Esophagus mucosa (tissue), 1 donor: ENCODE results near the gene ACSF2. TPM values are rescaled to one million over a fixed set of nuclear protein-coding genes. Genes with fewer than 3 reads are reported as not detected.
"Not testable (repeated sequence)": the region's sequence is repeated elsewhere in the genome, so short reads cannot be mapped to it uniquely, and the experiment has no call there.

Experiments
- ATAC-seq: fragments of 200-7000 bp; cut with Tn5 transposase; one replicate; pipeline ENCODE4 v1.9.1; 2020
- total RNA-seq: library from RNA; stranded (reverse); gene quantifications from one replicate; pipeline ENCODE4 v1.2.4, GENCODE V29; 2023
- donor health status: DM: yes; HTN: yes; CAD: no.

ACSF2 gene
- total RNA-seq, 1 donor from 2014 or later, result 15.1 TPM

DNA sequence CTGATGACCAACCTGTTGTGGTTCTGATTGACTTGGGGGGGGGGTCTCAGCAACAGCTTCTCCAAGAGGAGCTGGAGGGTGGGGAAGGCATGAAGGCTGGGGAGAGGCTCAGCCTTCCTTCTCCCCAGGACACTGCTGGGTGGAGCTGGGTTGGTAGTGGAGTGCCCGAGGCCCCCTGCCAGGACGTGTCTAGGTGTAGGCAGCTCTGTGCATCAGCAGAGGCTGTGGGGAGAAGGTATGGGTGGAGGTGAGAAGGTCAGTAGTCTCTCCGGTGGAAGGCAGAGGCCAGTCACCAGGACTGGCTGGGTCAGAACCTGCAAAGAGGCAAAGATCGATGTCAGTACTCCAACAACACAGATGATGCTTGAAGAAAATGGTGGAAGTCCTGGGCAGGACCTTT, 38.7 kb downstream of the ACSF2 start:
- no peak for ATAC-seq

DNA sequence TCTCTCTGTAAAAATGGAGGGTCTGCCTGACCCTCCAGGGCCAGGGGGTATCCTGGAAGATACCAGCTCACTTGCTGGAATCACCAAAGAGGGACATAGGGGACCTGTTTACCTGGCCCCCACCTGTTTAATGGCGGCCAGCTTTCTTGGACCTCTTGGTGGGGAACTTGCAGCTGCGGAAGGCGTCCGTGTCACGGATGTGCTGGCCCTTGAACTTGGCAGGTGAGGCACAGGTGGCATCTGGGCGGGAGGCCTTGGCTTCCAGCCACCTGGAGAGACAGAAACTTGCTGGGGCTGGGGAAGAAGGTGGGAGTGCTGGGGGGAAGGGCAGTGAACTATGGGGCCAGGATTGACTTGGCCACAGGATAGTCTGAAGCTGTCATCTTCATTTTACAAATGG, 39.2 kb downstream of the ACSF2 start:
- ATAC-seq, result no peak

DNA sequence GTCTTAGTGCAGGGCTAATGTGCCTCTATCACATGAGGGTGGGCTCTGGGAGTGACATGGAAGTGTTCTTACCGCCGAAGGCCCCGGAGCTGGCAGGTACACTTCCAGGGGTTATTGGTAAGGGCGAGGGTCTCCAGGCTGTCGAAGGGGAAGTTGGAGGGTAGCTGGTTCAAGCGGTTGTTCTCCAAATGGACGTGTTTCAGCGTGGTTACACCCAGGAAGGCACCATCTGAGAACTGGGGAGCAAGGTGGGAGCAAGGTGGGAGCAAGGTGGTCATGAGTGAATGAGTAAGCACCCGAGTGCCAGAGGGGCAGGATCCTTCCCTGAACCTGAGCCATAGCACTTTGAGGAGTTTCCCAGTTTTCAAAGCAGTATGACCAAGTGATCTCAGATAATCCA, 39.6 kb downstream of the ACSF2 start:
- no peak for ATAC-seq

DNA sequence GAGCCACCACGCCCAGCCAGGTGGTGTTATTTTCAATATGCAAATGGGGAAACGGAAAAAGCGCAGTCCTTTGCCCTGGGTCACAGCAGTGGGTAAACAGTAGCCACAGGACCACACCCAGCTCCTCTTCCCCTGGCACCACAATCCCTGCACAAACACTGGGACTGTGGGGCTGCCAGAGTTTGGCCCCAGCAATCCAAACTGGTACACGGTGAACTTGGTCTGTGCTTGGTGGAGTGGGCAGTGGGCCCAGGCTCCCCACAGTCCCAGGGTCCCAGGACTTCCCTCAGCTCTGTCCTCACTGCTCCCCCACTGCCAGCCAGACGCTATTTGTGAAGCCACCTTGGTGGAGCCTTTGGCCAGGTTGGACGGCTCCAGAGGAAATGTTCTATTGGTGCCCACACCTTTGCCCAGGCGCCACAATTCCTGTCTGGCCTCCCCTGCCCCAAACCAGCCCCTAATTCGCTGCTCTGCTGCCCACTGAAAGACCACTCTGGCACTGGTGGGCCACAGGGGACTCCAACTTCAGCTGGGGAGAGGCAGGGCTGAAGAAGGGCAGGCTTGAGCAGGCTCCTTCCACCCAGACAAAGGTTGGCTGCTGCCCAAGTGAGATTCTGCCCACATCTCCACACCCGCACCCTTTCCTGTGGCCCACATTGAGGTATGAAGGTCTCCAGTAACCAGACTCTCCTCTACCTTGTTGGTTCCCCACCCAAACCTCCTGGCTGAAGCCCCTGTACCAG, 40.5 kb downstream of the ACSF2 start:
- peak; percentile 14 for ATAC-seq

DNA sequence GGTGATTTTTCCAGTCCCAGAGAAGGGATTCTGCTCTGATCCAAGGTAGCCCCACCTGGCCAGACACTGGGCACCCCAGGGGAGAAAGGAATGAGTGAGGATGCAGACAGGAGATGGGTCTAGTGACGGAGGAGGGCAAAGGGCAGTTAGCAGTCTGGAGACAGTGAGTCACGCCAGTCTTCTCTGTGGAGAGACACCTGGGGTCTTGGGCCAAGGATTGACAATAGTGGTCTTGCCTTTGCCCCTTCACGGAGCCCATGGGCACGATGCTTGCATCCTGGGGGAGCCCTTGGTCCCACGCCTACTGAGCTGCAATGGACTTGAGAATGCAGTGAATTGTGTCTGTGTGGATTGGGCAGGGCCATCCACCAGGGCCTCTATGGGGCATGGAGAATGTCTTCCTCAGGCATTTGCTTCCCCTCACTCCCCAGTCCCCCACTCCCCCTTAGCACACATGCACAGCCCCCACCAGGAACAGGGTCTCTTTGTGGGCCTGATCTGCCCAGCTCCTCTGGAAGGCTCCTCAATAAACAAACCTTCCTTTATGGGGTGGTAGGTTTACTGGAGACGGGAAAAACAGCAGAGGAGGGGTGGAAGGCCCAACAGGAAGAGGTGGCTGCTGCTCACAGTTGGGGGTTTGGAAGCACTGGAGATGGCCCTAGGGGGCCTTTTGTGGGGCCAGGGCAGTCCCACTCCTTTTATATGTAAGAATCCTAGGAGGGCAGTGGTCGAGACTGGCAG, 41.3 kb downstream of the ACSF2 start:
- ATAC-seq, result no peak

DNA sequence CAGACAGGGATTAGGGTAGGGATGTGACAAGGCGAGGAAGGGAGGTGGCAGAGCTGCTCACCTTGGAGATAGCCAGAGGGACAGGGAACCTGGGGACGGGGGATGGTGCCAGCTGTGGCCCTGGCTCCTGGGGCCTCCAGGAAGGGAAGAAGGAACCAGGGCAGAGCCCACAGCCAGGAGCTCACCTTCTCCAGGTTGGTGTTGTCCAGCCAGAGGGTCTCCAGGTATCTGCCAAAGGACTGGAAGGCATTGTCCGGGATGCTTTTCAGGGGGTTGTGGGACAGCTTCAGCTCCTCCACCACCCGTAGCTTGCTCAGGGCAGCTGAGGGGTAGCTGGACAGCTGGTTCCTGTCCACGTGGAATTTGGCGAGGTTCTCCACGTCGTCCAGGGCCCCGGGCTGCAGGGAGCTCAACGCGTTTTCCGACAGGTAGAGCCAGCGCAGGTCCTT, 41.9 kb downstream of the ACSF2 start:
- ATAC-seq, result no peak

DNA sequence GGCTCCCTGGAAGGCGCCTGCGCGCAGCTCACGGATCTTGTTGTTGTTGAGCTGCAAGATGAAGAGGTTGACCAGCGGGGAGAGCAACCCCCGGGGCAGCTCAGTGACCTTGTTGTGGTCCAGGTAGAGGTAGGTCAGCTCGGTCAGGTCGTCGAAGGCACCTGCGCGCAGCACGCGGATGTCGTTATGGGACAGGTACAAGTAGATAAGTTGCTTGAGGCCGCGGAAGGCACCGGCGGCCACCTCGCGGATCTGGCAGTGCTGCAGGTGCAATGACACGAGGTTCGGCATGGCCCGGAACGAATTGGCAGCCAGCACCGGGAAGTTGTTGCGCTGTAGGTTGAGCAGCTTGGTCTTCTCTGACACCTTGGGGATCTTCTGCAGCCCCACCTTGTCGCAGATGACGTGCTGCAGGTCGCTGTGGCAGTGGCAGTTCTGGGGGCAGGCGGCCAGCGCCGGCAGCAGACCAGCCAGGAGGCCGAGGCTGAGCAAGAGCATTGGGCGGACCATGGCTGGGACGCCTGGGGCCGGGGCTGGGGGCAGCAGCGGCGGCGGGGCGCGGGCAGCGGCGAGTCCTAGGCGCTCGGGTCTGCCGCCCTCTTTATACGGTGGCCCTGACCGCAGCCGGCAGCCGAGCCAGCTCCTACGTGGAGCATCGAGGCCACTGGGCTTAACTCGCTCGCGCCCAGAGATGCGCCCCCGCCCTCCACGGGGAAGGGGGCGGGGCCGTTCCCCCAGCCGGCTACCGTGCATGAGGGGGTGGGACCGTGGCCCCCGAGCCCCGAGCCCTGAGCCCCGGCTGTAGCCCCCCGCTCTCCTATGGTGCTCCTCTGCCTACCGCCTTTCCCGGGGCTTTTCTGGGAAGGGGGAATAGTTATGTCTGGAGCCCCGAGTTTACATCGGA, 42.5 kb downstream of the ACSF2 start, which contains the start of gene CHAD:
CHAD (minus strand) TSS at position 577 of the 904 bp plus-strand sequence; CDS start at position 510, 67 bp downstream.
- ATAC-seq, result peak; percentile 9

DNA sequence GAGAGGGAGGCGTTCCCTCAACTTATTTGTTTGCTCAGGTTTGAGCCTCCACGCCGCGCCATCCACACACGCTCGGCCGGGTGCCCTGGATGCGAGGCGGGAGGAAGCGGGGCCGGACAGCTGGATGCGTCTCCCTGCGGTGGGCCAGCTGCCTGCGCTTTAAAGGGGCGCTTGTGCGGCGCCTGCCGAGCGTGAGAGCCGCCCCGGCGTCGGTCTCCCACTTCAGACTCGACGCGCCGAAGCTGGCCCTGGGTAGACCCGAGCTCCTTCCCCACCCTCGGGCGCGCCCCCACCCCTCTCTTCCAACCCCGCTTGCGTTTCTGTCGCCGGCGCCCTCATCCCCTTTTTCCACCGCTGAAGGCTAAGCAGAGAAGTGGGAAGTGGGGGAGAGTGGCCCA, 43.2 kb downstream of the ACSF2 start:
- no peak for ATAC-seq

DNA sequence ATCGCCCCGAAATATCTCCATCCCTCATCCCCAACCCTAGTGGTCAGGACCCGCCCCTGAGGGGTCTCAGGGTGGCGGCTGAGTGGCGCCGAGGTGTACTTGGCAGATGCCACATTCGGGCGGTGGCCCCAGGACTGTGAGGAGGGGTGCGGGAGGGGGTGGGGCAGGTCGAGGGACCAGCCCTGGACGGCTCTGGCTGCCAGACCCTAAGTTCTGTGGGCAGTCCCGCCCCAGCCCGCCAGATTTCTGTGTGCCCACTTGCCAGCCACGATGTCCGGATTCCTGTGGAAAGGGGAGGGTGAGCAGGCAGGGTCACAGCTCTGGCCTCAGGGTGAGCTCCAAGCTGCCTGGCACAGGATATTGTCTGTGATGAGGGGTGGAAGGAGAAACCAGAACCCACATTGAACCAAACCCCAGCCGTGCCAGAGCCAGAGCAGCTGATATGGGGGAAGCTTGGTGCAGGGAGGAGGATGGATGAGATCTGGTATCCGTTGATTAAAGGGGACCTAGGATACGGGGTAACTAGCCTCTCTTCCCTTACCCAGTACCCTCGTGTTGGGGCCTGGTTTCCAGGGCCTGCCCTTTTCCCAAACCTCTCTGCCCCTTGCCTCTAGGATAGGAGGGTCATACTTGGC, 43.8 kb downstream of the ACSF2 start:
- no peak for ATAC-seq

DNA sequence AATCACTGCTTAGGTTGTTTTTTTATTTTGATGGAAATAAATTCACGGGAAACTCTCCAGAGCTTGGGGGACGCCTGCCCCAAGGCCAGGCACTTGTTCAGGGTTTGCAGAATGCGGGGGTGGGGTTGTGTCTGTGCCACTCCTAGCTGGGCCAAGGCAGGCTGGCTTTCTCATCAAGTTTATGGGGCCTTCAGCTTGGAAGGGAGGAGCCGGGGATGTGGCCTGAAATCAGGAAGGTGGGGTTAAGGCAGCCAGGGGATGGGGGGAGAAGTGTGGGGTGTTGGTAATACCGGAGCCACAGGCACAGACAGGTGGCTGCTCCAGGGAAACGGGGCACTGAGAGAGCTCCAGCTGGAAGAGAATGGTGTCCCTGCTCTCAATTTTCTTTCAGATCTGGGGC, 44.4 kb downstream of the ACSF2 start:
- ATAC-seq, result no peak

DNA sequence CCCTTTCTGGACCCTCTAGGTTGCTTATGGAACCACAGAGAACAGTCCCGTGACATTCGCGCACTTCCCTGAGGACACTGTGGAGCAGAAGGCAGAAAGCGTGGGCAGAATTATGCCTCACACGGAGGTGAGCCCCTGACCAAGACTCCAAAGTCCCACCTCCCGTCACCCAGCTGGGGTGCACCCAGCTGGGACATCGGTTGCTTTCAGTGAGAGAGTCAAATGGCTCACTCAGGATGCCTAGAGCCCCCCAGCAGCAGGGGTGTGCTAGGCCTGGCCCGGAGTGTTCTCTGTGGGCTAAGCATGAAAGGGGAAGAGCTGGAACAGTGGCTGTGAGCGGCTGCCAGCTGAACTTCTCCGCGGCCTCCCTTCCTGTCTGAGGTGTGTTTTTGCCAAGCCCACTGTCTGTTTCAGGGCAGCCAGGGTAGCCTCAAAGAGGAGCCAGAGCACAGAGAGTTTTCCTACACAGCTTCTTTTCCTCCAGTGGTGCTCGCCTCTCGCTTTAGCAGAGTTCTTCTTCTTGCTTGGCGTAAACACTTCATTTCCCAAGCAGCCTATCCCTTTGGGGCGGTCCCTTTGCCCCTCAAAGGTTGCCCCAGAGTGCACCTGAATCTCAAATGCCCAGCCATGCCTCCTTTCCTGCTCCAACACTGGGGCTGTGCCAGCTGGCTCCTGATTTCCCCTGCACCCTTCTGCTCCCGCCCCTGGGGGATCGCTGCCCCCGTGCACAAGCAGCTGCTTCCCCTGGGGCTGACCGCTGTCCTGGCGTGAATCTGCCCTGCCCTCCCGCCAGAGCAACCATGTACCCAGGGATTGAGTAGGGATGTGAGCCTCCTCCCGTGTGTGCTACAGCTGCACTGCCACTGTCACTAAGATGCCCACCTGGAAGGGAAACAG, 45.2 kb downstream of the ACSF2 start:
- ATAC-seq, result no peak

DNA sequence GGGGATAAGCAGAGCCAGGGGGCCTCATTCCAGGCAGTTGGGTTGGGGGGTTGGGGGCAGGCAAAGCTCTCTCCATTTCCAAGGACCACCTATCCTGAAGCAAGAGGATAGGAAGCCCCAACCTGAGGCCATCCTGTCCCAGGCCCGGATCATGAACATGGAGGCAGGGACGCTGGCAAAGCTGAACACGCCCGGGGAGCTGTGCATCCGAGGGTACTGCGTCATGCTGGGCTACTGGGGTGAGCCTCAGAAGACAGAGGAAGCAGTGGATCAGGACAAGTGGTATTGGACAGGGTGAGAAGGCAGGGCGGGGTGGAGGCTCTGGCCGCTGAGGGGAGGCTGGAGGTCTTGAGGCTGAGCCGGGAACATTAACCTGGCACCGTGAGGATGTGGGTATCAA, 46.3 kb downstream of the ACSF2 start:
- no peak for ATAC-seq

DNA sequence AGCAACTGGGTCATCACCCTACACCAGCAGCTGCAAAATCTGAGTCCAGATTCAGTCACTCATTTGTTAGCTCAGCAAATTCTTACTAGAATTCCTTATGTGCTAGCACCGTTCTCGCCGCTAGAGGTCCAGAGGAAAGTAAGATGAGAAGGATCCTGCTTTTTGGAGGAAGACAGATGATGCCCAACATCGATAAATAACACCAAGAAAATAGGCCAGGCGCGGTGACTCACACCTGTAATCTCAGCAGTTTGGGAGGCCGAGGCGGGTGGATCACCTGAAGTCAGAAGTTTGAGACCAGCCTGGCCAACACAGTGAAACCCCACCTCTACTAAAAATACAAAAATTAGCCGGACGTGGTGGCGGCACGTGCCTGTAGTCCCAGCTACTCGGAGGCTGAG, 46.7 kb downstream of the ACSF2 start:
- not testable (repeated sequence) for ATAC-seq

DNA sequence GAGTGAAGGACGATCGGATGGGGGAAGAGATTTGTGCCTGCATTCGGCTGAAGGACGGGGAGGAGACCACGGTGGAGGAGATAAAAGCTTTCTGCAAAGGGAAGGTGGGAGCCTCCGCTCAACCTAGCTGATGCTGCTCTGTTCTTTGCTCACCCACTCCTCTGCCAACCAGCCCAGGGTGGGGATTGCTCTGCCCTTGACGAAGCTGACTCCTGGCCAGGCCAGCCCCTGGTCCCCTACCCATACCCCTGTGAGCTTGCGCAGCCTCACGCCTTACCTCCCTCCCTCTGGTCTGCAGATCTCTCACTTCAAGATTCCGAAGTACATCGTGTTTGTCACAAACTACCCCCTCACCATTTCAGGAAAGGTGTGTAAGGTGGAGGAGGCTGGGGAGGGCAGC, 47.9 kb downstream of the ACSF2 start:
- ATAC-seq, result no peak

DNA sequence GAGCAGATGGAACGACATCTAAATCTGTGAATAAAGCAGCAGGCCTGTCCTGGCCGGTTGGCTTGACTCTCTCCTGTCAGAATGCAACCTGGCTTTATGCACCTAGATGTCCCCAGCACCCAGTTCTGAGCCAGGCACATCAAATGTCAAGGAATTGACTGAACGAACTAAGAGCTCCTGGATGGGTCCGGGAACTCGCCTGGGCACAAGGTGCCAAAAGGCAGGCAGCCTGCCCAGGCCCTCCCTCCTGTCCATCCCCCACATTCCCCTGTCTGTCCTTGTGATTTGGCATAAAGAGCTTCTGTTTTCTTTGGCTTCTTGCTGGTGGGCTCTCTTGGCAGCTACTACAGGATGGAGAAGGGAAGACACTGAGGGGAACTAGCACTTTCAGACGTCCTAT, 48.5 kb downstream of the ACSF2 start:
- no peak for ATAC-seq

DNA sequence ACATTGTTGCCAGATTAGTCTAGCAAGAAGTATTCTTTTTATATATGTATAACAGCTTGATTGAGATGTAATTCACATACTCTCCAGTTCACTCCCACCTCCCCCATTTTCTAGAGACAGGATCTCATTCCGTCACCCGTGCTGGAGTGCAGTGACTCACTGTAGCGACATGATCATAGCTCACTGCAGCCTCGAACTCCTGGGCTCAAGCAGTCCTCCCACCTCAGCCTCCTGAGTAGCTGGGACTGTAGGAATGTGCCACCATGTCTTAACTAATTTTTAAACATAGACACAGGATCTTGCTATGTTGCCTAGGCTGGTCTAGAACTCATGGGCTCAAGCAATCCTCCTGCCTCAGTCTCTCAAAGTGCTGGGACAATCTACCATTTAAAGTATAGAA, 49.3 kb downstream of the ACSF2 start:
- no peak for ATAC-seq

DNA sequence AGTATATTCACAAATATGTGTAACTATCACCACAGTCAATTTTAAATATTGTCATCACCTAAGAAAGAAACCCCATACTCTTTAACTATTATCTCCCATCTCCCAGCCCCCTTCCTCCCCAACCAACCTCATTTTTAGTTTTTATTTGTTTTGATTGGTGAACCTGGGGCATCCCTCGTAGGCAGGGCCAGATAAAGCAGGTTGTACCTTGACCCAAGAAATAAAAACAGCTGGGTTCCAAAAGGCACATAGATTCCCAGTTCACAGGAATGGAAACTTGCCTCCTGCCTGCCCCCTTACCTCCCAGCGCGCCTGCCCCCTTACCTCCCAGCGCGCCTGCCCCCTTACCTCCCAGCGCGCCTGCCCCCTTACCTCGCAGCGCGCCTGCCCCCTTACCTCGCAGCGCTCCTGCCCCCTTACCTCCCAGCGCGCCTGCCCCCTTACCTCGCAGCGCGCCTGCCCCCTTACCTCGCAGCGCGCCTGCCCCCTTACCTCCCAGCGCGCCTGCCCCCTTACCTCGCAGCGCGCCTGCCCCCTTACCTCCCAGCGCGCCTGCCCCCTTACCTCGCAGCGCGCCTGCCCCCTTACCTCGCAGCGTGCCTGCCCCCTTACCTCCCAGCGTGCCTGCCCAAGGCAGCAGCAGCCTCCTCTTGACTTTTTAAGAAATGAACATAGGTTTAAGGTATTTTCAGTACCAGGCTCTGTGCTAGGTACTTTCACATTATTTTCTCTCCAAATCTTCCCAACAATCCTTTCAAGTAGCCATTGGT, 49.9 kb downstream of the ACSF2 start:
- ATAC-seq, result not testable (repeated sequence)

DNA sequence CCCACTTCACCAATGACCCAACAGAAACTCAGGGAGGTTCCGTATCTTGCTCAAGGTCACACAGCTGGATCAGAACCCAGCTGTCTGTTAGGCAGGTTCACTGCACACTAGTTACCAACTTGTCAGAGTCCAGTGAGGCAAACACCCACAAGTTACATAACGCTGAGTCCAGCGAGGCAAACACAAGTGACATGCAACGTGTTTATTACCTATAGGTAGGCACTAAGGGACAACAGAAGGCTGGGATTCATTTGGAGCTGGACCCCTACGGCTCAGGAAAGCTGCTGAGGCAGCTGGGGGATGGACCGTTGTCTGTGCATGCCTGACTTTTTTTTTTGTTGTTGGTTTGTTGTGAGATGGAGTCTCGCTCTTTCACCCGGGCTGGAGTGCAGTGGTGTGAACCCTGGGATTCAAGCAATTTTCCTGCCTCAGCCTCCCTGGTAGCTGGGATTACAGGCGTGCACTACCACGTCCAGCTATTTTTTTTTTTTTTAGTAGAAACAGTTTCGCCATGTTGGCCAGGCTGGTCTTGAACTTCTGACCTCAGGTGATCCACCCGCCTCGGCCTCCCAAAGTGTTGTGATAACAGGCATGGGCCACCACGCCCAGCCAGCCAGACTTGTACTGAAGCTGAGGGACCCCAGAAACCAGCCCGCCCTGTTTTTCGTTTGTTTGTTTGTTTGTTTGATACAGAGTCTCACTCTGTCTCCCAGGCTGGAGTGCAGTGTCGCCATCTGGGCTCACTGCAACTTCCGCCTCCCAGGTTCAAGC, 50.7 kb downstream of the ACSF2 start:
- ATAC-seq, result no peak

DNA sequence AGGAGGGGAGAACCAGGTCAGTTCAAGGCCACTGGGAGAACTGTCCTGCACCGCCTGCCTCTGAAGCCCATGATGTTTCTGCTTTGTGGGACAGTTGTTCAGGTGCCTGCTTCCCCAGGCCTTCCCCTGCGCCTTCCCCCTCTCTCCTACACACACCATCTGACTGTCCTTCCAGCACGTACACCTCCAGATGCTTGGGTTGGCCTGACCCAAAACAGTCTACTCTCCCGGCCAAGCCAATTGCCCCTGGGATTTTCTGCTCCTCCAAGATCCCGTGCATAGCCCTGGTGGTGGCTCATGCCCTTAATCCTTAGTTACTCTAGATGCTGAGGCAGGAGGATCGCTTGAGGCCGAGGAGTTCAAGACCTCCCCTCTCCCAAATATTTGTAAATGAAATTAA, 52.0 kb downstream of the ACSF2 start:
- no peak for ATAC-seq
